ENCODE results near the gene ADGRB2.
A peak's percentile ranks its signal among the peaks of the same experiment; 100 is the strongest.

ADGRB2 gene

DNA sequence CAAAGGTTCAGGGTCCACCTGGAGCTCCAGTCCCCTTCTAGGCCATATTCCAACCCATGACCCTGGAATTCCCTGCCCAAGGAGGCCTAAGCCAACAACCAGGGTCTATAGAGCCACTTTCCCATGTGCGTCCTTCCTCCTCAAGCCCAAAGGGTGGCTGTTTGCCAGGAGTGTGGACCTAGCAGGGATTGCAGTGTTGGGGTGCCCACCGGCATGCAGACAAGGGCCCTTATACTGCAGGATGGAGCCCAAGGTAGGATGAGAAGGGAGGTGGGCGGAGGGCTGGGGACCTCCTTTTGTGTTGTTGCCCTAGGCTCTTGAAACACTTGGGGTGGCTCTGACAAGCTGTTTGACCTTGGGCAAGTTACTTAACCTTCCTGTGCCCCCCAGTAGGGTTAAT is 19.7 kb upstream of the ADGRB2 start:
- Mint-ChIP-seq H3K4me1 (peaks cover 25% of the 10 kb centered on the region), H3K9me3 (no peaks in the 10 kb centered on the region), H3K4me3 (no peak overlapping the region), H3K27me3 (no peaks in the 10 kb centered on the region), H3K36me3 (no peaks in the 10 kb centered on the region), H3K27ac (peak overlapping the region; percentile 51)
- ATAC-seq (ENCODE audit: low read depth) (no peak), DNase-seq (ENCODE audit: low spot score in 2 of 2) (no peak)

DNA sequence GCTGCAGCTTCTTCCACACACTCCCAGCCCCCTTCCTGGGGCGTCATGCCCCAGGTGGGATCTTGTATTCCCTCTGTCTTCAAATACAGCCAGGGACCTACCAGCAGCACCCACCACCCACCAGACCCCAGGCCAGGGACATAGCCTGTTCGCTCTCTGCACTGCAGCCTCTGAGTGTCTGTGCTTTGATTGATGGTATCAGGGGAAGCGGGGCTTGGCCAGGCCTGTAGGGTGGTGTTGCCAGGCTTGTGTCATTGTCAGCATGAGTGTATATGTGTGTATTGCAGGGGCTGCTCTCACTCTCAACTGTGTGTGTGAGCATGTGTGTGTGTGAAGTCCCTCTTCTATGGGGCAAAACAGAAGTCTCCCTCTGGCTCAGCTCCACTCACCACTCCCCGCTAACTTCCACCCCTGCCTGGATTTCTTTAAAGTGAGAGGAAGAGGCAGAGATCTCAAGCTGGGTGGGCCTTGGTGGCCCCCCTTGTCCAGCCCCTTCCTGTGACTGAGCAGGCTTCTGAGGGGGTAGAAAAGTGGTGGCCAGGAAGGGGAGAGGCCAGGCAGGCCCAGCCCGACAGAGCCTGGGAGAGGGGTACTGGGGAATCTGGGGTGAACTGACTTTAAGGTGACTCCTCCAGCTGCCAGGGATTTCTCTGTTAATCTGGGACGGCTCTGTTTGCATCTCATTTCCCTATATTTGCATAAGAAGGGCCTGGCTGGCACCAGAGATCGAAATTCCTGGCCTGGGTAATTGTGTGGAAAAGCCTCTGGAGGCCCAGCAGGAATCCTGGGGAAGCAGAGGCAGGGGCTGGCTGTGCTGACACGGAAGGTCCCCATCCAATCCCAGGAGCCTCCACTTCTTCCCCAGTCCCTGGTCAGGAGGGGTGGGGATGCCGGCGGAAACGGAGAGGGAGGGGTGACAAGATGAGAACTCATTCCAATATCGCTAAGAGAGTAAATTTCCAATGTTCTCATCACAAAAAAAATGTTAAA is 18.6 kb upstream of the ADGRB2 start:
- H3K4me1 Mint-ChIP-seq: peaks cover 20% of the 10 kb centered on the region
- H3K4me3 Mint-ChIP-seq: no peak overlapping the region
- DNase-seq (ENCODE audit: low spot score in 2 of 2): no peak
- no peak for ATAC-seq (ENCODE audit: low read depth)
- H3K36me3 Mint-ChIP-seq: no peaks in the 10 kb centered on the region
- H3K9me3 Mint-ChIP-seq: no peaks in the 10 kb centered on the region
- H3K27me3 Mint-ChIP-seq: peaks cover 2% of the 10 kb centered on the region
- H3K27ac Mint-ChIP-seq: no peak overlapping the region

DNA sequence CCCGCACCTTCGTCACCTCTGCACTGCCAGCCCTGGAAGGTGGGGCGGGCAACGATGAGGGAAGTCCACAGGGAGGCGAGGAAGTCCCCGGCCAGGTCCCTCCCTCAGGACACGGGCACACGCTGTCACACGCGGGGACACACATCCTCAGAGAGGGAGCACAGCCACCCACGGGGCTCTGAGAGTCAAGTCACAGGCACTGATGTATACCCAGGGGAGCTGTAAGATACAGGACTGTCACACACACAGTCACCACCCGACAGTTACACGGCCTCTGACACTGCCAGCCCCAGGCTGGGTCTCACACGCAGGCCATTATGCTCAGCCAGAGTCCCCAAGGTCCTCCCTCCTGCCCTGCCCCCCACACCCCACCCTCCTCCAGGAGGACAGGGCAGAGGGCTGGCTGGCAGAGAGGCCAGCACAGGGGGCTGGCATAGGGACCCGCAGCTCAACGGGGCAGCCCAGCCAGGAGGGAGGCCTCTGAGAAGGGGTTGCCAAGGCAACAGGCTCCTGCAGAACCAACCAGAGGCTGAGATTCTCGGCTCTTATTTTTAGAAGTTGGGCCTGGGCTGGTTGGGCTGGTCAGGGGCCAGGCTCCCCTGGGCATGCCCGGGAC is 17.7 kb upstream of the ADGRB2 start:
- Mint-ChIP-seq H3K36me3 (no peaks in the 10 kb centered on the region), H3K9me3 (no peaks in the 10 kb centered on the region), H3K4me1 (peaks cover 17% of the 10 kb centered on the region), H3K27me3 (peaks cover 9% of the 10 kb centered on the region), H3K27ac (no peak overlapping the region), H3K4me3 (no peak overlapping the region)
- ATAC-seq (ENCODE audit: low read depth): no peak
- no peak for DNase-seq (ENCODE audit: low spot score in 2 of 2)

DNA sequence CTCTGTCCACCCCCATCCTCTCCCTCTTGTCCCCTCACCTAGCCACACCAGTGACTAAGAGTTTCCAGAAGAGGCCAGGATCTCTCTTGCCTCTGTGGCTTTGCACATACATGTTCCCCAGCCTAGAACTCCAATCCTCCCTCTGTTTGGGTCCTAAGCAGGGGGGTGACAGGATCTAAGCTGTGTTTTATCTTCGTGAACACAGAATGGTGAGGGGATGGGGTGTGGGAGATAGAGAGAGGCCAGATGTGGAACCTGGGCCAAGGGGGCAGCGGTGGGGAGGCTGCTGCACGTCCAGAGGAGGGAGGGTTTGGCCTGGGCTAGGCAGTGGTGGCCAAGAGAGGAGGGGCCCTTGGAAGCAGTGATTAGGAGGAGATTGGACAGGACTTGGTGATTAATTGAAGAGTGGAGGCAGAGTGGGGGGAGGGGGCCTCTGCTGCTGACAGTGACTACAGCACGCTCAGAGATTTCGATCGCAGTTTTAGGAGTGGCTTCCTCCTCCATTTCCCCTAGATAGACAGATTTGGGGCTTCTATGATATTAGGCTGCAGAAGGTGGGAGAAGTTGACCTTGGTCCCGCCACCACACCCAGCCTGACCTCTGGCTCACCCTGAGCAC is 17.1 kb upstream of the ADGRB2 start:
- no peak overlapping the region for H3K27ac Mint-ChIP-seq
- no peak for DNase-seq (ENCODE audit: low spot score in 2 of 2)

DNA sequence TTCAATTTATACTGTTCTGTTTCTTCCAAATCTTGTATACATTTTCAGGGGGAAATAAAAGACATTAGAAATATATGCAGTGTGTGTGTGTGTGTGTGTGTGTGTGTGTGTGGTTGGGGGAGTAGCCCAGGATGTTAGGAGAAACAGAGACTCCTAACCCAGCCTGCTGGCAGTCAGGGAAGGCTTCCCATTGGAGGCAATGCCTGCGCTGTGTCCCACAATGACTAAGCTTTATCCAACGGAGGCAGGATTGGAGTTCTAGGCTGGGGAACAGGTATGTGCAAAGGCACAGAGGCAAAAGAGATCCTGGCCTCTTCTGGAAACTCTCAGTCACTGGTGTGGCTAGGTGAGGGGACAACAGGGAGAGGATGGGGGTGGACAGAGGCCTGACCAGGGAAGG is 16.5 kb upstream of the ADGRB2 start:
- Mint-ChIP-seq H3K27me3 (peaks cover 16% of the 10 kb centered on the region), H3K4me3 (no peak overlapping the region), H3K4me1 (peaks cover 12% of the 10 kb centered on the region), H3K9me3 (no peaks in the 10 kb centered on the region), H3K36me3 (no peaks in the 10 kb centered on the region), H3K27ac (no peak overlapping the region)
- no peak for ATAC-seq (ENCODE audit: low read depth)
- no peak for DNase-seq (ENCODE audit: low spot score in 2 of 2)

More for the DNA sequence above, 17.1 kb upstream of the ADGRB2 start:
- no peak for ATAC-seq (ENCODE audit: low read depth)
- no peaks in the 10 kb centered on the region for H3K9me3 Mint-ChIP-seq
- peaks cover 14% of the 10 kb centered on the region for H3K27me3 Mint-ChIP-seq
- no peaks in the 10 kb centered on the region for H3K36me3 Mint-ChIP-seq
- H3K4me1 Mint-ChIP-seq: peaks cover 17% of the 10 kb centered on the region
- H3K4me3 Mint-ChIP-seq: no peak overlapping the region

DNA sequence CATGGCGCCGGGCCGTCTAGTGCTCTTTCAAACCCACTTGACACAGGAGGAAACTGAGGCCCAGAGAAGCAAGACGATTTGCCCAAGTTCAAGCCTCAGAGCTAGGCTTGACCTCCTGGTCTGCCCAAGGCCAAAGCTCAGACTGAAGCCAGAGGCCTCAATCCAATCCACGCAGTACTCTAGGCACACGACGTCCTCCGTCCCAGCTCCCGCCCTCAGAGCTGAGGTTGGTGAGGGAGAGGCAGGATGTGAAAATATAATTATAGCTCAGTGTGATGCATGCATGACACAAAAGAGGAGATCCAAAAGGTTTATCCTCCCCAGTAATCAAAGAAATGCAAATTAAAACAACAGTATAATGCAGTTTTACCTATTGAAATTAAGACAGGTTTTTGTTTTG is 15.5 kb upstream of the ADGRB2 start:
- no peaks in the 10 kb centered on the region for H3K36me3 Mint-ChIP-seq
- DNase-seq (ENCODE audit: low spot score in 2 of 2) (no peak), ATAC-seq (ENCODE audit: low read depth) (no peak)
- no peaks in the 10 kb centered on the region for H3K9me3 Mint-ChIP-seq
- H3K4me3 Mint-ChIP-seq: no peak overlapping the region
- no peak overlapping the region for H3K27ac Mint-ChIP-seq
- H3K27me3 Mint-ChIP-seq: peaks cover 20% of the 10 kb centered on the region
- H3K4me1 Mint-ChIP-seq: peaks cover 5% of the 10 kb centered on the region

DNA sequence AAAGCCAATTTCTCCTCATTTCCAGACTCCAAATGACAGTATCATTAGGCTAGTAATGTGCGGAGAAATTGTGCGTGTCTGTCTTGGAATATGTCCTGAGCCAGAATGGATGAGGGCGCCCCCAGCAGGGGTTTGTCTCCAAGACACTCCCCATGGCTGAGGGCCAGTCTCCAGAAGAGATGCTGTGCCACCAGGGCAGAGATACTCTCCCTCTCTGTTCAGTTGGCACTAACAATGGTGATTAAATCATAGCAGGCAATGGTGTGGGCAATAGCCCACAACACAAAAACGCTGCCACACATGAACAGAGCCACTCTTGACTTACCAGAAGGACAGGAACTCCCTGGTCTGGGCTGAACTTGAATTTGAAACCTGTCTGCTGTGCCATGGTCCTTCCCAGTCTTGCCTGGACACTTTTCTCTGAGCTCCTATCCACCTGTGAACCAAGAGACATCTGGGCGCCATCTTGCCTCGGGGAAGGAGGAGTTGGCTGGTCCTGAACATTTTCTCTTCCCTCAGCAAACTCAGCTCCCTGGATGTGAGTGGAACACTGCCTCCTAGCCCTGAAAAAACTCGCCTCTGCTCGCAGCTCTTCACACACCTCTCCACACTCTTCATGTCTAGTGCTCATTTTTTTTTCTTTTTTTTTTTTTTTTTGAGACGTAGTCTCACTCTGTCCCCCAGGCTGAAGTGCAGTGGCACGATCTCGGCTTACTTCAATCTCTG is 14.8 kb upstream of the ADGRB2 start:
- Mint-ChIP-seq H3K9me3 (no peaks in the 10 kb centered on the region), H3K27me3 (peaks cover 26% of the 10 kb centered on the region), H3K4me1 (peaks cover 3% of the 10 kb centered on the region), H3K27ac (no peak overlapping the region), H3K4me3 (no peak overlapping the region), H3K36me3 (no peaks in the 10 kb centered on the region)
- DNase-seq (ENCODE audit: low spot score in 2 of 2) (no peak), ATAC-seq (ENCODE audit: low read depth) (no peak)

DNA sequence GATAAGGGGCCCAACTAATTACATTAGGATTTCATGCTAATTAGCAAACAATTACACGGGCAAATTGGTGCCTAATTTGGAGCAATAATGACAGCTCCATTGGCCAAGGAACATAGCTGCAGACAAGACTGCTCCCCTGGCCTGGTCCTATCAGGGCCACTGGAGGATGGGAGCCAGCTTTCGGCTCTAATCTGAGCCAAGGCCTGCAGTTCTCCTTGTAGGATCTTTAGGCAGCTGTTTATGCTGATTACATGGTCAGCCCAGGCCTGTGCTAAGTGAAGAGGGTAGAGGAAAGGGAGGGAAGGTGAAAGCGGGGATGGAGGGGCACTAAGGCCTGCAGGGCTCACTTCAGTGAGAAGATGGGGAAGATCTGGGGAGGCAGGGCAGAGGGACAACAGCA is 12.4 kb upstream of the ADGRB2 start:
- no peaks in the 10 kb centered on the region for H3K36me3 Mint-ChIP-seq
- ATAC-seq (ENCODE audit: low read depth) (no peak), DNase-seq (ENCODE audit: low spot score in 2 of 2) (no peak)
- H3K4me1 Mint-ChIP-seq: peaks cover 13% of the 10 kb centered on the region
- H3K27me3 Mint-ChIP-seq: peaks cover 41% of the 10 kb centered on the region
- H3K9me3 Mint-ChIP-seq: no peaks in the 10 kb centered on the region
- H3K27ac Mint-ChIP-seq: no peak overlapping the region
- H3K4me3 Mint-ChIP-seq: no peak overlapping the region

DNA sequence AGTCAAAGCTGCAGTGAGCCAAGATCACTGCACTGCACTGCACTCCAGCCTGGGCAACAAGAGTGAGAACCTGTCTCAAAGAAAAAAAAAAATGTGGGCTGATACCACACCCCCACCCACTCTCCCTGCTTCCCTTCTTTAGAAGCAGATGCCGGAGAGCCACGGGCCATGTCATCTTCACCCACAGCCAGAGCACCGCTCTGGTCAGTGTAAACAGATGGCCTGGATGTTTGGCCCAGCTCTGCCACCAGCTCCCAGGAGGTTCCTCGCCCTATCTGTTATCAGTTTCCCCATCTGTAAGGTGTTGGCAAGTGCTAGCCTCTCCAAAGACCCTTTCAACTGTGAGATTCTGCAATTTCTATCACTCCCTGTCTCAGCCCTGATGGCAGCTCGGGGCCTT is 11.9 kb upstream of the ADGRB2 start:
- Mint-ChIP-seq H3K27ac (no peak overlapping the region), H3K4me1 (peaks cover 15% of the 10 kb centered on the region), H3K27me3 (peaks cover 41% of the 10 kb centered on the region), H3K36me3 (no peaks in the 10 kb centered on the region), H3K4me3 (no peak overlapping the region), H3K9me3 (no peaks in the 10 kb centered on the region)
- DNase-seq (ENCODE audit: low spot score in 2 of 2) (no peak), ATAC-seq (ENCODE audit: low read depth) (no peak)

DNA sequence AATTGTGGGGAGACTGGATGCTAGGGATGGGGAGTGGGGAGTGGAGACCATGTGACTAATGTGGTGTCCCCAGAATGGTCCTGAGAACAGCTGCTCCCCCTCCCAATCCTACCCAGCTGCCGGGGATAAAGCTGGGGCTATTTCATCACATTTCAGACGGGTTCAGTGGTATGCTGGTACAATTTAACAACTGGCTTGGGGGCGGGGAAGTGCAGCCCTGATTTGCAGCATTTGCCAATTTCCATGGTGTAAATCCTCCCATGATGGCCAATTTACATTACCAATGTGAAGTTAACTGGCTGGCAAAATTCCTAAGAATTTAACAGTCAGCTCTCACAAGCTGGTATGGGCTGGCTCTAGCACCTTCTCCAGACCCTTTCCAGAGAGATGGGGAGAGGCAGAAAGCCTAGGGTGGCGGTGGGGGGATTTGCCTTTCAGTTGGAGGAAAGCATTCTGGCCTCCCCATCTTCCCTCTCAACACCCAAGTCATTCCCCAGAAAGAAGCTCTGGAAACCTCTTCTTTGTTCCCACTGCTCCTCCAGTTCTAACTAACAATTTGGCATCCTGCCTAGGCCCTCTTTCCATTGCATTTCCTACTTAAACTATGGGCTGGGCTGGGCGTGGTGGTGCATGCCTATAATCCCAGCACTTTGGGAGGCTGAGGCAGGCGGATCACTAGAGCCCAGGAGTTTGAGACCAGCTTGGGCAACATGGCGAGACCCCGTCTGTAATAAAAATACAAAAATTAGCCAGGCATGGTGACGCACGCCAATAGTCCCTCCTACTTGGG is 11.3 kb upstream of the ADGRB2 start:
- ATAC-seq (ENCODE audit: low read depth): no peak
- Mint-ChIP-seq H3K4me3 (no peak overlapping the region), H3K27me3 (peaks cover 41% of the 10 kb centered on the region), H3K27ac (no peak overlapping the region), H3K36me3 (no peaks in the 10 kb centered on the region), H3K9me3 (no peaks in the 10 kb centered on the region), H3K4me1 (peaks cover 17% of the 10 kb centered on the region)
- no peak for DNase-seq (ENCODE audit: low spot score in 2 of 2)

DNA sequence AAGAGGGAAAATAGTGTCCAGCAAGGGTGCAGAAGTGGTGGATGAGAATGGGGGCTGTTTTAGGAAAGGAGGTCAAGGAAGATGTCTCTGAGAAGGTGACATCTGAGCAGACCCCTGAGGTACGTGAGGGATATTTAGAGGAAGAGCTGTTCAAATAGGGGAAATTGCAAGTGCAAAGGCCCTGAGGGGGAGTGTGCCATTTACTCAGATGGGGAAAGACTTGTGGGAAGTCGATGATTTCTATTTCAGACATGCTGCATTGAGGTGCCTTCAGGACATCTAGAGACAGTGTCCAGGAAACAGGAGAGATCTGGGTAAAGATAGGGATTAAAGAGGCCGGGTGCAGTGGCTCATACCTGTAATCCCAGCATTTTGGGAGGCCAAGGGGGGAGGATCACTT is 10.4 kb upstream of the ADGRB2 start:
- H3K36me3 Mint-ChIP-seq: no peaks in the 10 kb centered on the region
- ATAC-seq (ENCODE audit: low read depth) (no peak), DNase-seq (ENCODE audit: low spot score in 2 of 2) (no peak)
- no peaks in the 10 kb centered on the region for H3K9me3 Mint-ChIP-seq
- H3K27ac Mint-ChIP-seq: no peak overlapping the region
- peaks cover 41% of the 10 kb centered on the region for H3K27me3 Mint-ChIP-seq
- H3K4me3 Mint-ChIP-seq: no peak overlapping the region
- H3K4me1 Mint-ChIP-seq: peaks cover 19% of the 10 kb centered on the region

DNA sequence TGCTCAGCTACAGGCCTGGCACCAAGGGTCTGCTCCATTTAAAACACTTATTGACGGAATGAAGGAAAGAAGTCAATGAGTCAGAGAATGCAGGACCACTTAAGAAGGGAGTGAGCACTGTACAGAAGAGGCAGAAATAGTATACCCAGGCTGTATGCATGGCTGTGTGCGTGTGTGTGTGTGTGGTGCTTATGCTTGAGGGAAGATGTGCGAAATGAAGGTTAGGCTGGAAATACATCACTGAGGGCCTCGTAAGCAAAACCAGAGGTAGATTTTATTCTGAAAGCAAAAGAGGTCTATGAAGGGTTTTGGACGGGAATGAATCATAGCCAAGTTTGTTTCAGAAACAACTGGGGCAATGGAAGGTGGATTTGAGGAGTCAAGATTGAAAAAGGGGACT is 9.7 kb upstream of the ADGRB2 start:
- Mint-ChIP-seq H3K9me3 (no peaks in the 10 kb centered on the region), H3K27me3 (peaks cover 41% of the 10 kb centered on the region), H3K36me3 (no peaks in the 10 kb centered on the region), H3K27ac (no peak overlapping the region), H3K4me1 (peaks cover 25% of the 10 kb centered on the region), H3K4me3 (no peak overlapping the region)
- ATAC-seq (ENCODE audit: low read depth) (no peak), DNase-seq (ENCODE audit: low spot score in 2 of 2) (no peak)

DNA sequence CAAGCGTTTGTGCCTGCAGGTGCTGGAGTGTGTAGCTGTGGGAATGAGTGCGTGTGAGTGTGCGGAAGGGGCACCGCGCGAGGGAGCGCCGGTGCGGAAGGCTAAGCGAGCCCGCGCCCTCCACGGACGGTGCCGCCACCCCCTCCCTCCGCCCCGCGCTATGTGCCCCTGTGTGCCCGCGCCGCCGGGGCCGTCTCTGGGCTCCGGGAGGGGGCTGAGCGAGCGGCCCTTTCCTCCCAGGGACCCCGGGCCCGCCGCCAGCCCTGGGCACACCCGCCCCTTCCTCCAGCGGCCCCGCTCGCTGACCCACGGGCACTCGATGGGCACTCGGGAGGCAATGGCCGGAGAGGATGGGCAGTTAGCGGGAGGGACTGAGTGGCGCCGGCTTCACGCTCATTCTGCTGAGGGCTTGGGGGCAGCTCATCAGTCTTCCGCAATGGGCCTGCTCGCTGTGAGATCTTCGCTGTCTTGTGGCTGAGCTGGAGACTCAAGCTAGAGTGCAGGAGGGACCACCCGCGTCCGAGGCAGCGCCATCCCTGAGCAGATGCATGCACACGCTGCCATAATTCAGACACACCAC is 8.6 kb upstream of the ADGRB2 start:
- peaks cover 30% of the 10 kb centered on the region for H3K4me1 Mint-ChIP-seq
- H3K9me3 Mint-ChIP-seq: no peaks in the 10 kb centered on the region
- peaks cover 39% of the 10 kb centered on the region for H3K27me3 Mint-ChIP-seq
- H3K36me3 Mint-ChIP-seq: no peaks in the 10 kb centered on the region
- DNase-seq (ENCODE audit: low spot score in 2 of 2): no peak
- no peak overlapping the region for H3K27ac Mint-ChIP-seq
- peak; percentile 14 for ATAC-seq (ENCODE audit: low read depth)
- peak overlapping the region; percentile 86 for H3K4me3 Mint-ChIP-seq

Data from memory B cell (primary cell).